Activated CD8-positive, alpha-beta T cell treated with anti-CD3 and anti-CD28 coated beads for 36 hours (primary cell): ENCODE measurements around the gene ACAA1. TPM values are rescaled to one million over a fixed set of nuclear protein-coding genes. Genes with fewer than 3 reads are reported as not detected.

Experiments used
- ATAC-seq: fragments of 200-7000 bp; cut with Tn5 transposase; one replicate; pipeline ENCODE4 v1.10.0; 2021; ENCODE audit warnings: mild to moderate bottlenecking, moderate library complexity
- CTCF ChIA-PET: fragments of 350-600 bp; sonication (Branson Sonifier 250); formaldehyde crosslinking; loops from one replicate; lab custom pipeline; 2021; ENCODE audit warnings: antibody characterized with exemption; lab: Charles Lee
- POLR2A ChIA-PET: fragments of 350-600 bp; sonication (Branson Sonifier 250); formaldehyde crosslinking; loops from one replicate; lab custom pipeline; 2021; ENCODE audit warnings: antibody characterized with exemption; lab: Charles Lee
- DNase-seq: peaks from one replicate; pipeline ENCODE4 v3.0.0-alpha.2; 2020
- H3K27ac Mint-ChIP-seq: one replicate; pipeline ENCODE4 v1.8.0; 2021; ENCODE audit warnings: mild to moderate bottlenecking, mixed read lengths
- H3K27me3 Mint-ChIP-seq: one replicate; pipeline ENCODE4 v1.8.0; 2021; ENCODE audit warnings: mixed read lengths
- H3K36me3 Mint-ChIP-seq: one replicate; pipeline ENCODE4 v1.8.0; 2021; ENCODE audit warnings: low read depth, mixed read lengths
- H3K4me1 Mint-ChIP-seq: one replicate; pipeline ENCODE4 v1.8.0; 2021; ENCODE audit warnings: low read depth, mixed read lengths
- H3K4me3 Mint-ChIP-seq: one replicate; pipeline ENCODE4 v1.8.0; 2021; ENCODE audit warnings: mild to moderate bottlenecking, moderate library complexity, mixed read lengths
- H3K9me3 Mint-ChIP-seq: one replicate; pipeline ENCODE4 v1.8.0; 2021; ENCODE audit warnings: mixed read lengths
- intact Hi-C: fragments of 100-400 bp; cut with micrococcal nuclease; formaldehyde crosslinking; loops from one replicate; pipeline ENCODE4 v1.10.0; 2022
- total RNA-seq, 2 experiments: library from RNA; stranded (reverse); gene quantifications; one replicate each; pipeline ENCODE4 v1.2.3, GENCODE V29; 2021
- TF ChIP-seq, protein P1 (sequence below): fragments of 200-600 bp; IDR thresholded peaks from one replicate; pipeline ENCODE4 v1.8.0; 2022; ENCODE audit warnings: antibody characterized with exemption, mild to moderate bottlenecking

Gene ACAA1
- total RNA-seq, 2 experiments from 2014 or later = 70.1 to 72.0 TPM

DNA sequence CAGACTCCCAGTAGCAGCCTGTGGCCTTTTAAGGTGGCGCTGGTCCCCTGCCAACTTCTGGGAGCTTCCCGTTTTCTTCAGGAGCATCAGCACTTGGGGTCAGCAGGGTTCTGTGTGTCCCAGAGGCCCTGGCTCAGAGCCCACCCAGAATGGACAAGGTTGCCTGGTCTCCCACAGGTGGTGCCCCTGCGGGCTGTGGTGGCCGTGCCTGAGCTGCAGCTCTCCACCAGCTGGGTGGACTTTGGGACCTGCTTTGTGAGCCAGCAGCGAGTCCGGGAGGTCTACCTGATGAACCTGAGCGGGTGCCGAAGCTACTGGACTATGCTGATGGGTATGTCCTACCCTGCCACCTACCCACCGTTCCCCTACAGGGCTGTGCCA lies 15.5 kb downstream of the ACAA1 start:
- no peak overlapping the region for H3K4me3 Mint-ChIP-seq
- POLR2A ChIA-PET = interaction anchor here (0.6 to 0.8 kb wide), 2 partner anchors 57 to 116 kb away, joined by 3 read pairs; no protein-coding TSS in a partner anchor
- intact Hi-C loops = no loop called here
- ATAC-seq (no peak), DNase-seq (no peak)
- H3K36me3 Mint-ChIP-seq = peaks cover 31% of the 10 kb centered on the region
- peaks cover 11% of the 10 kb centered on the region for H3K4me1 Mint-ChIP-seq
- H3K27me3 Mint-ChIP-seq = no peaks in the 10 kb centered on the region
- H3K27ac Mint-ChIP-seq = no peak overlapping the region
- TF ChIP-seq, protein P1, sequence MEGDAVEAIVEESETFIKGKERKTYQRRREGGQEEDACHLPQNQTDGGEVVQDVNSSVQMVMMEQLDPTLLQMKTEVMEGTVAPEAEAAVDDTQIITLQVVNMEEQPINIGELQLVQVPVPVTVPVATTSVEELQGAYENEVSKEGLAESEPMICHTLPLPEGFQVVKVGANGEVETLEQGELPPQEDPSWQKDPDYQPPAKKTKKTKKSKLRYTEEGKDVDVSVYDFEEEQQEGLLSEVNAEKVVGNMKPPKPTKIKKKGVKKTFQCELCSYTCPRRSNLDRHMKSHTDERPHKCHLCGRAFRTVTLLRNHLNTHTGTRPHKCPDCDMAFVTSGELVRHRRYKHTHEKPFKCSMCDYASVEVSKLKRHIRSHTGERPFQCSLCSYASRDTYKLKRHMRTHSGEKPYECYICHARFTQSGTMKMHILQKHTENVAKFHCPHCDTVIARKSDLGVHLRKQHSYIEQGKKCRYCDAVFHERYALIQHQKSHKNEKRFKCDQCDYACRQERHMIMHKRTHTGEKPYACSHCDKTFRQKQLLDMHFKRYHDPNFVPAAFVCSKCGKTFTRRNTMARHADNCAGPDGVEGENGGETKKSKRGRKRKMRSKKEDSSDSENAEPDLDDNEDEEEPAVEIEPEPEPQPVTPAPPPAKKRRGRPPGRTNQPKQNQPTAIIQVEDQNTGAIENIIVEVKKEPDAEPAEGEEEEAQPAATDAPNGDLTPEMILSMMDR = no peak
- CTCF ChIA-PET = interaction anchor here (1.7 kb wide), 1 partner anchor 10 kb away, joined by 4 read pairs; no protein-coding TSS in a partner anchor
- H3K9me3 Mint-ChIP-seq = no peaks in the 10 kb centered on the region

DNA sequence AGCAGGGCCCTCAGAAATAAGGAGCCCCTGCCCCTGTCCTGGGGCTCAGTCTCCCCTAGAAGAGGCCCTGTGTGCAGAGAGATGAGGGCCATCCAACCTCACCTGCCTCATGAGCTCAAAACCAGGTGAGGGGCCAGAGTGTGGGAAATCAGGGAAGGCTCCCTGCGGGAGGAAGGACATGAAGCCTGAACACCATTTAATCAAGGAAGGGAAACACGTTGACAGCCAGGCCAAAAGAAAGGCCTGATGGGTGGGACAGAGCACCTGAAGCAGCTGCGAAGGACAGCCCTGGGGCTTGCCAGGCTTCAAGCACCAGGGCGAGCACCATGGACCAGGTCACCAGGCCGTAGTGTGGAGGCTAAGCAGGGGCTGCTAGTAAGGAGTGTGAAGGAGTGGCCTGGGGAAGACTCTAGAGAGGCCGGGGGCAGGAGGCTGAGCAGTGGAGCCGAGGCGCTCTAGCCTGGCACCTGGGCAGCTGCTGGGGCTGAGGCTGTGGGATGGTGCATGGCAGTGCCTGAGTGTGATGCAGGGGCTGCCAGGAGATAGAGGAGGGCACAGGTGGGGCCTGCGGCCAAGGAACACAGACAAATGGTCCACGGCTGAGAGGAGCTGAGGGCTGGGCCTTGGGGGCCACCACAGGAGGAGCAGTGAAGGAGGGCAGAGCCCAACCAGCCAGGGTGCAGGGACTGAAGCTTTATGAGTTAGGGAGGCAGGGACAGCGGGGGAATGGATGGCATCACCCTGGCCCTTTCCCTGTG lies 16.1 kb downstream of the ACAA1 start:
- CTCF ChIA-PET = interaction anchor here (1.7 to 4.3 kb wide), 3 partner anchors 10 to 359 kb away, joined by 4 to 20 read pairs (median 5); no protein-coding TSS in a partner anchor
- Mint-ChIP-seq H3K4me1 (peaks cover 11% of the 10 kb centered on the region), H3K9me3 (no peaks in the 10 kb centered on the region), H3K27me3 (no peaks in the 10 kb centered on the region), H3K4me3 (no peak overlapping the region), H3K27ac (no peak overlapping the region), H3K36me3 (peaks cover 31% of the 10 kb centered on the region)
- DNase-seq (no peak), ATAC-seq (no peak)
- TF ChIP-seq, protein P1 = no peak
- intact Hi-C loops = no loop called here
- POLR2A ChIA-PET = interaction anchor here (0.6 to 2.1 kb wide), 5 partner anchors 8 to 115 kb away, joined by 3 to 6 read pairs (median 3); no protein-coding TSS in a partner anchor

DNA sequence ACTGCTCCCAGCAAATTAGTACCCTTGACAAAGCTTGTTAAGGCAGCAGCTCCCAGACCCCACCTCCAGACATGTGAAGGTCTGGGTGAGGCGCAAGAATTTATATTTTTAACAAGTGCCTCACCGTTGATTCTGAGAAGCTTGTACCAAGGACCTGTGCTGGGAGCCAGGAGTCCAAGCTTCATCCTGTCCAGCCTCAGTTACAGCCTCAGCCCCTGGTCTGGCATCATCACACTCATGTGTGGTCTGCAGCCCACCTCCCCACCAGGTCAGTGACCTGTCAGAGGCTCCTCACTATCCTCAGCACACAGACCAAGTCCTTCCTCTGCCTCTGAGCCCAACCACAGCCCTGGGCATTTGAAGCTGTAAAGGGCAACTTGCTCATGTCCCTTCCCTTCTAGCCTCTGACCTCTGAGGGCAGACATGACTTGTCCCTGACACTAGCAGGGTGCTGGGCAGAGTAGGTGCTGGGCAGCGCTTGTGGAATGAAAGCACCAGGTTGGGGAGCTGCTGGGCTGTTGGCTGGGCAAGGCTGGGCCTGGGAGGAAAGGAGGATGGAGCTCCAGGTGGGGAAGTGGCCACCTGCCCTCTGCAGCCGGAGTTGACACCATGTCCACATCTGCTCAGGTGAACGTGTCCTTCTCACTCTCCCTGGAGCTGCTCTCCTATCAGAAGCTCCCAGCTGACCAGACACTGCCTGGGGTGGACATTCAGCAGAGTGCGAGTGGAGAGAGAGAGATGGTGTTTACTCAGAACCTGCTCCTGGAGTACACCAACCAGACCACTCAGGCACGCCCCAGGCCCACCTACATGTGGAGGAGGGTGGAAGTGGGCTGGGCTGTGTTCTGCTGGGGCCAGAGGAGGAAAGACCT lies 16.9 kb downstream of the ACAA1 start:
- DNase-seq (no peak), ATAC-seq (no peak)
- Mint-ChIP-seq H3K36me3 (peaks cover 23% of the 10 kb centered on the region), H3K4me1 (peaks cover 11% of the 10 kb centered on the region), H3K4me3 (no peak overlapping the region), H3K27ac (no peak overlapping the region), H3K27me3 (no peaks in the 10 kb centered on the region), H3K9me3 (no peaks in the 10 kb centered on the region)
- ChIA-PET POLR2A (interaction anchor here (0.6 to 2.1 kb wide), 6 partner anchors 9 to 75 kb away, joined by 3 to 6 read pairs (median 3); no protein-coding TSS in a partner anchor), CTCF (interaction anchor here (0.9 to 4.3 kb wide), 9 partner anchors 8 to 360 kb away, joined by 3 to 20 read pairs (median 4); partner anchors contain the start of gene XYLB)
- intact Hi-C loops = loop anchor here (10.0 kb wide), 1 partner anchor 365 kb away; no protein-coding TSS in a partner anchor
- TF ChIP-seq, protein P1 = no peak

DNA sequence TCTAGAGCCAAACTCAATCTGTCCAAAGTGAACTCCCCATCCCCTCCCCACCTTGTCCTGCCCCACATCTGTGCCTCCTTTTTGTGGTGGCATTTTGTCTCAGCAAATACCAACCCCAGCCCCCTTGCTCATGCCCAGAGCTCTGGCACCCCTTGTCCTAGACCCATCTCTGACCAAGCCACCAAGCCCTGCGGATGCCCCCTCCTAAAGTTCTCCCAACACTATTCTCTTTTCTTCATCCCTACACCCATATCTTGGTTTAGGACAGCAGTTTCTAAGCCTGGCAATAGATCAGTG lies 17.7 kb downstream of the ACAA1 start:
- Mint-ChIP-seq H3K27me3 (no peaks in the 10 kb centered on the region), H3K9me3 (no peaks in the 10 kb centered on the region), H3K27ac (peak overlapping the region; percentile 24), H3K4me3 (no peak overlapping the region), H3K36me3 (peaks cover 19% of the 10 kb centered on the region), H3K4me1 (peaks cover 11% of the 10 kb centered on the region)
- CTCF ChIA-PET = interaction anchor here (0.6 to 4.3 kb wide), 11 partner anchors 9 to 361 kb away, joined by 3 to 20 read pairs (median 4); partner anchors contain the start of gene XYLB
- DNase-seq (no peak), ATAC-seq (no peak)
- intact Hi-C loops = loop anchor here (10.0 kb wide), 1 partner anchor 366 kb away; no protein-coding TSS in a partner anchor
- POLR2A ChIA-PET = interaction anchor here (0.6 to 2.1 kb wide), 5 partner anchors 13 to 75 kb away, joined by 3 to 6 read pairs (median 3); no protein-coding TSS in a partner anchor
- TF ChIP-seq, protein P1 = no peak
